Raji (cell line): Measurements from ENCODE around the gene GPRC5C.

Experiments
- POLR2A ChIP-seq: IDR thresholded peaks from 2 replicates; pipeline ENCODE4 v1.6.1; 2011; ENCODE audit warnings: low read depth, low read length, control low read depth; ENCODE audit not compliant: insufficient read depth

The GPRC5C gene

DNA sequence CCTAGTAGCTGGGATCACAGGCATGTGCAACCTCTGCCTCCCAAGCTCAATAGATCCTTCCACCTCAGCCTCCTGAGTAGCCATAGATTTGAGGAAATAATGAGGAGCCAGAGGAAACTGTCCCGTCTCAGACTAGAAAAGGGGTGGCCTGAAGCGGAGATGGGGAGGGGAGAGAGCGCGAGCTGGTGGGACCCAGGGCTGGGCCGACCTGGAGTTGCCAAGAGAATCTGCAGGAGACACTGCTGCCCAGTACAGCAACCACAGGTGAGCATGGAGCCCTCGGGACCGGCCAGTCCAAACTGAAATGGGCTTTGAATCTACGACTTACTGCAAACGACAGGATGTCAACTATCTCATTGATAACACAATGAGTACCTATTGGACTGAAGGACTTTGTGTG is 58.8 kb downstream of the GPRC5C start:
- TF ChIP-seq POLR2A = no peak

DNA sequence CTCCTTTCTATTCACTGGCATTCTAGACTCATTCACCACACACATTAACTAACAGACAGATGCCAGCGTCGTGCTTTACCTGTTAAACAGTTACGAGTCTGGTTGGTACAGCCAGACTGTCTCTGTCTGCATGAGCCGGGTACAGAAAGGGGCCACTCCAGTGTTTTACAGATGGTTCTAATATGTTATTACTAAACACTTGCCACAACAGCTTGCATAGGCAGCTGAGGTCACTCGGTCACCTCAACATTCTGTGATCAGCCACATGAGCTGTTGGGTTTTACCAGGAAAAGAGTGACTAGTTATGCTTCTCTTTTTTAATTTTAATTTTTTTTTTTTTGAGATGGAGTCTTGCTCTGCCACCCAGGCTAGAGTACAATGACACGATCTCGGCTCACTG is 59.7 kb downstream of the GPRC5C start:
- no peak for TF ChIP-seq POLR2A

GRCh38 chr17:74493331-74493833 is 61.5 kb downstream of the GPRC5C start:
- TF ChIP-seq POLR2A = no peak
